ENCODE results near the gene CERS6. TPM values are rescaled to one million over a fixed set of nuclear protein-coding genes. Genes with fewer than 3 reads are reported as not detected.

The CERS6 gene
- total RNA-seq, 1 donor from 2014 or later: 58.6 TPM

DNA sequence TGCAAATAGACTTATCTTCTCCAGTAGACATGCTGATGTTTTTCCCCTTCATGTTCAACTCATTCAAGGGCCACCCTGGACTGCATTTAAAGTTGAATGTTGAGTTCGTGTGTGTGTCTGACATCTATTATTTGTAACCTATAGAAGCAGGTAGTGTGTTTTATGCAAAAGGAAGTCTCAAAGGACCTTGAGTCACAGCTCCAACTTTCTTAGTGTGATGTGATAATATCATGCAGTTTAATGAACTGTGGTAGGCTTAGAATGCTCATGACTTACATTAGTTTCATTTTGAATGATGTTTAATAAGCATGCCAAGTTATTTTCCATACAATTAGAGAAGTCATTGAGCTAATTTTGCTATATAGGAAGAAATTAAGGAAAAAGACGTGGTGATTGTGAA, 67.9 kb downstream of the CERS6 start:
- DNase-seq (ENCODE audit: low spot score): no peak
- intact Hi-C loops (cut with DNase I): no loop called here

DNA sequence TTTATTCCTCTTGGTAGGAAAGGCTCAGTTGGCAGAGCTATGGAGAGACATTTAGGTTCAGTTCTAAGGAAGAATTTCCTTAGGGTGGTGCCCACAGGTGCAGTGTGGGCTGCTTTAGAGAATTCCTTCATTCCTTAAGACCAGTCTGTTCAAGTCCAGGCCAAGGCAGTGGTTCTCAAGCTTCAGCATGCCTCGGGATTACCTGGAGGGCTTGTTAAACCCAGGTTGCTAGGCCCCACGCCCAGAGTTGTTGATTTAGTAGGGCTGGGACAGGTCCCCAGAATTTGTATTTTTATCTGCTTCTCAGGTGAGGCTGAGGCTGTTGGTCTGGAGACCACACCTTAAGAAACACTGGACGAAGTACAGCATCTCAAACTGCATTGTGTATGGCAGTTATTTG, 68.9 kb downstream of the CERS6 start:
- intact Hi-C loops (cut with DNase I): loop anchor here (5.0 kb wide), 1 partner anchor 117 kb away; no protein-coding TSS in a partner anchor
- DNase-seq (ENCODE audit: low spot score): no peak

DNA sequence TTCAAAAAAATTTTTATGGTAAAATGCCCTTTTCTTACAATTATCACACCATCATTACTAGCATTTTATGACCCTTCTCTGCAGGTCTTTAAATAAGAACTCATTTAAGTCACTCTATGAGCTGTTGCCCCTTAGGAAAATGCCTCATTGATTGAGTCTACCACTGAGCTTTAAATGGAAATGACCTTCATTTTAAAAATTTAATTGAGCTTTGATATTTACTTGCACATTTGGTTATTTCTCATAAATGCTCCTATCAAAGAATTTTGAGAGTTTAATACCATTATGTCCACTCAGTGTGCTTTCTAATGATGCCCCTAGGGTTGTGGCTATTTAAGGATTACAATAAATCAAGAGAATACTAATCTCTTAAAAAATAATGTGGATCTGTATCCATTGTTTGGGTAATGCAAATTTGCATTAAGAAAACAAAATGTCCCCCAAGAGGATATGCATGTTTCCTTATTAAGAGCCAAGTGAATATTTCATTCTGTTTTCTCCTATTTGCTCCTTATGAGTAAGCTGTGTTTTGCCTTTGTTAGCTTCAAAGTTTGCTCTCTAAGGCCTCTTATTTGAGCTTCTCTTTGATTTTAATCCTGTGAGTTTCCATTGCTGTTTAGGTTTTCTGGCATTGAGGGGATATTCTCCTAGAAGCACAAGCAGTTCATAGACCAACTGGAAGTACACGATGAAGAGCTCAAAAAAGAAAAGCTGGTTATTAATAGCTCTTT, 69.8 kb downstream of the CERS6 start:
- intact Hi-C loops (cut with DNase I): loop anchor here (5.0 kb wide), 1 partner anchor 116 kb away; no protein-coding TSS in a partner anchor
- DNase-seq (ENCODE audit: low spot score): no peak

DNA sequence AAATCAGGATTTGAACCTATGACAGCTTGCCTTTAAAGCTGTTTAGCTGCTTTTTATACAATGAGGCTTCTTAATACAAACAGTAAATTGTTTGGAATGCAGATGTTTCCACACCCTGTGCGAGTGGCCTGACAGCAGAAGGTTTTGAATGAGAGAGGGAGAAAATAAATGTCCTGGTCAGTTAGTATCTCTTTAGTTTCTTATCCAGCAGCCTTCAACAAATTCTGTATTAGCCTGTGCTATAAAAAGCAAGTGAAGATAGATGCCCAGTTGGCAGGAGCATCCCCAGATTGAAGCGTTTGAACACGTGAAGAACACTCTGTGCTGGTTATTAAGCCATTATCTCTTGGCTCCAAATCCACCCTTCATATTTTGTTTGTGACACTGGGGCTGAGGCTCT, 70.6 kb downstream of the CERS6 start:
- DNase-seq (ENCODE audit: low spot score): no peak
- intact Hi-C loops (cut with DNase I): loop anchor here (5.0 kb wide), 1 partner anchor 116 kb away; no protein-coding TSS in a partner anchor

DNA sequence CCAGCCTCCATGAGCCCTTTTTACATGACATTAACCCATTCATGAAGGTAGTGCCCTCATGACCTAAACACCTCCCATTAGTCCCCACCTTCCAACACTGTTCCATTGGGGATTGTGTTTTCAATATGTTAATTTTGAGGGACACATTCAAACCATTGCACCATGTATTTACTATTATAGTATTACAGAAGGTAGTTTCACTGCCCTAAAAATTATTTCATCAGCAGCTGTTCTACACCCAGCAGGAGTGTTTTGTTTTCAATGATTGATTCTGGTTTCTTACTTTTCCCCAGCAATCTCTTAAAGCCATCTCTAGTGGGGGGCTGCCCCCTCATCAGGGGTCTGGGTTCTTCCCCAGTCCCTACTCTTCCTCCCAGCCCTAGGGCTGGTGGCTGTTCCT, 71.9 kb downstream of the CERS6 start:
- intact Hi-C loops (cut with DNase I): loop anchor here (5.0 kb wide), 1 partner anchor 114 kb away; no protein-coding TSS in a partner anchor
- DNase-seq (ENCODE audit: low spot score): no peak

DNA sequence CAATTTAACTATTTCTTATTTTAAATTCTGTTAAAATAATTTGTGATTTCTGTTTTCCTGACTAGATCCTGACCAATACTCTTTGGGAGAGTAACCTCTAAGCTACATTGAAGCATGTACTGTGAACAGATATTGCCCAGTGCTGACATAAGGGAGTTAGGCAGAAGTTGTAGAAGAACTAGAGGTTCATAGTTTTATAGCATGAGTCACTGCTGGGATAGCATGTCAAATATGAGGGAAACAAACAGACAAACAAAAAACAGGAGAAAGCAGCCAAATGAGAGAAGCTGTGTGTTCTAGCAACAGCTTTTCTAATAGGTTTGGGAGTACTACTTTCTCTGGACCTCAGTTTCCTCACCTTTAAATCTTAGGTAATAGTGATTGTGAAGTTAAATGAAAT, 72.4 kb downstream of the CERS6 start:
- intact Hi-C loops (cut with DNase I): loop anchor here (5.0 kb wide), 1 partner anchor 114 kb away; no protein-coding TSS in a partner anchor
- no peak for DNase-seq (ENCODE audit: low spot score)

DNA sequence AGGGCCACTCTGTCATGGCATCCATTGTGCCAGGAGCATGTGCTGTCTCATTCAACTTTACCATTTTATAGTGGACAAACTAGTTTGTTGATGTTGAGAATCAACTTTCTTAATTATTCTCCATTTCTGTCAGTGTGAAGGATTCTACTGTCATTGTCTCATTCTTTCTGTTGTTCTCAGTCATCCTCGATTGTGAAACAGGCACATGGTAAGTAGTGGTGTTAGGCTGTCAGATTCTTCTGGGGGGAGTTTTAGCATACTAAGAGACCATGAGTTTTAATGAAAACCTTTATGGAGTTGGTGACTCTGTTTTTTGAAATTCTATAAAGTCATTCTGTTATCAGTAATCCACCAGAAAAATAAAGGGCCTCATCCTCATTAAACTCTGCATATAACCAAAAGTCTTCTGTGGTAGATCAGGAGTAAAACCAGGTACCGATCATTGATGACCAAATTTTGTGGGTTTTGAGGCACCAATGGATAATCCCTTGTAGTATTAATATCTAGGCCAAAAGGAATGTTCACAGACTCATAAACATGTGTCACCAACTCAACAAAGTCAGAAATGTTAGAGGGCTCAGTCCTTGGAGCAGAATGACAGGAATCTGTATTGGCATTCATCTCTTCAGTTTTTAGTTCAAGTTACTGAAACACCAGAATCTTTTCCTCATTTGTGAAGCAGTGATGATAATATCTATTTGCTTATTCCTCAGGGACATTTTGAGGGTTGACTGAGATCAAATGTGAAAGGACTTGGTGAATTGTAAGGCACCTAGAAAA, 73.2 kb downstream of the CERS6 start:
- intact Hi-C loops (cut with DNase I): loop anchor here (5.0 kb wide), 1 partner anchor 113 kb away; no protein-coding TSS in a partner anchor
- DNase-seq (ENCODE audit: low spot score): no peak

DNA sequence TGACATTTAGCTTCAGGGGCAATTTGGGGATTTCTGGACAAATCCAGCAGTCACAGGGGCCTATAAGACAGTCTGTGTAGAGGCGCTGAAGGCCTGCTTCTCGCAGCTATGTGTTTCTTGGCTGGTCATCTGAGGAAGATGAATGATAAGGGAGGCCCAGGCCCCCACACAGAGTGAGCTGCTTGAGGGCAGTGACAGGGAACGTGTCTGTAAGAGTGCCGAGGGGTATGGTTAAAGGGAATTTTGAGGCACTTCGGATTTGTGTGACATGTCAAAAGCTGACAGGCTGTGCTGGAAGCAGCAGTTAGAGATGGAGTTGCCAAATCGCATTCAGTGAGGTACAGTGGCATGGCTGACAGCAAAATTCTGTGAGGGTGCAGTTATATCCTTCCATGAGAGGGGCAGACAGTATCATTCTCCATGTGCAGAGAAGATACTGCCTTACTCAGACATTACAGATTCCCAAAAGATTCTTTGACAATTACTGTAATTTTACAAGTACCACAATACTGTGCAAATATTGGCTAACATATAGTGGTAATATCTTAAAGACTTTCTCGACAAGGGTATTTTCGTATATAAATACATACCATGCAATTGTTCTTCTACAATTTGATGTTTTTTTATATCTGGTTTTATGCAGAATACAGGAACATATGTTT, 74.0 kb downstream of the CERS6 start:
- intact Hi-C loops (cut with DNase I): loop anchor here (5.0 kb wide), 1 partner anchor 112 kb away; no protein-coding TSS in a partner anchor

DNA sequence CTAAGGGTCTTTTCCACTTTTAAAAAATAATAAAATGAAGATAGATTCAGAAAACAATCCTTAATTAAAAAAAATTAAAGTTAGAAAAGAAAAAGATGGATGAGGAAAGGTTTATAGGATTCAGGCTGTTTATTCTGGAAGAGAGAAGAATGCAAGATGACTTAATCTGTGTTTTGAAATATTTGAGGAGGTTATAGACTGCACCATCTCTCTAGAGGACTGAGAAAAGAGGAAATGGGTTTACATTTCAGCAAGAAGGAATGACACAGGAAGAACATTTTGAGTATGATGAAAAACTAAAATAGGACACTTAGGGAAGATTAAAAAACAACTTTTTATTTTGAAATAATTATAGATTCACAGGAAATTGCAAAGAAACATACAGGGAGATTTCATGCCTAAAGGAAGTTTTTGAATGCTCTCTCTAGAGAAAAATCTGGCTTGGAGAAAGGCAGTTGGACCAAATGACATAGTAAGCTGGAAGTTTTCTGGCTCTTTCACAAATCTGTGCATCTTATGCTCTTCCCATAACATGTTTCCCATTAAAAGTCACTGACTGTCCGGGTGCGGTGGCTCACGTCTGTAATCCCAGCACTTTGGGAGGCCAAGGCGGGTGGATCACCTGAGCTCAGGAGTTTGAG, 75.0 kb downstream of the CERS6 start:
- DNase-seq (ENCODE audit: low spot score): no peak
- intact Hi-C loops (cut with DNase I): no loop called here

More for the DNA sequence above, 74.0 kb downstream of the CERS6 start:
- DNase-seq (ENCODE audit: low spot score): no peak

DNA sequence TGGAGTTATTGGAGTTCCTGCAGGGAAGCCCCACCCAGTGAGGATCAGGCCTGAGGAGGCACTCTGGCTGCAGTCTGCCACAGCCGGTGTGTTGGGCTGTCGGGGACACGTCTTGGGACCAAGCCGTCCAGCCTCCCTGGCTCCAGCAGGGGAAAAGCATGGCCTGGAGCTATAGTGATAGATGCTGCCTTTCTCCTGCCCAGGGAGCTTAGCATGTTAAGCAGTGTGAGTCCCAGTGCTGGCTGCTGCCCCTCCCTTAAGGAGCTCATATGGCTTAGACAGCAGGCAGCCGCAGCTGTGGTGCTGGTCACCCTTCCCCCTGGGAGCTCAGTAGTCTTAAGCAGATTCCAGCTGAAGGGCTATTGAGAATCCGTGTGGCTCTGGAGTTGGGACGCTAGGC, 78.9 kb downstream of the CERS6 start:
- intact Hi-C loops (cut with DNase I): no loop called here
- no peak for DNase-seq (ENCODE audit: low spot score)

DNA sequence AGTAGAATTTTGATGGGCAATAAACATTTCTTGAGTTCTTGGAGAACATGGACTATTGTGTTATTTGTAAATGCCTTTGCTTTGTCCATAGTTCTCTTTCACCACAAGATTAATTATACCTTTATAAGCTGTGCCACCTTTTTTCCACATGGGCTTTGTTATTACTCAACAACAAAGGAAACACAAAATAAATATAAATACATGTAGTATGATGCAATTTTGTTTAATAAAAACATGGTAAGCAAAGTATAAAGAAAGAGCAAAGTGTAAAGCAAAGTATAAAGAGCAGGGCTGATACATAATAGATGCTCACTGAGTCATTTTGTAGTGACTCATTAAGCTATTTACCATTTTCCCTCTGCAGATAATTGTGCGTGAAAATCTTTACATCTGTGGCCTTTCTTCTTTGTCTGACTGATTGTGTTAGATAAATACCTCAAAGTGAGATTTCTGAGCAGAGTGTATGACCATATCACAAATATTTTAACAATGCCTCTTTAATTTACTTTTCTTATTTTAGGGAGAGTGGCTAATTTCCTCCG, 80.9 kb downstream of the CERS6 start:
- DNase-seq (ENCODE audit: low spot score): no peak
- intact Hi-C loops (cut with DNase I): no loop called here

DNA sequence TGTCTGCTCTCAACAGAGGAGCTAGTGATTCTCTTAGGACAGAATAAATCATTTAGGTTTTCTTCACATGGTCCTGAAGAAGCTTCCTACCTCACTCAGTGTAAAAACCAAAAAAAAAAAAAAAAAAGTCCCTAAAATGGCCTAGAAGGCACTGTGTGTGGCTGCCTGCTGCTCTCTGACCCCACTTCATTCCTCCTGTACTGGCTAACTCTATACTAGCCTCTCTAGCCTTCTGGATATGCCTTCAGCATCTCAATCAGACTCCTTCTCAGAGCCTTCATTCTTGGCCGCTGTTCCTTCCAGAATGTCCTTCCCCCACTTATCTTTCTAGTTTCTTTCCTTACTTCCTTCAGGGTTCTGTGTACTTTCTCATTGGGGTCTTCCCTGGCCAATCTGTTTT, 82.1 kb downstream of the CERS6 start:
- intact Hi-C loops (cut with DNase I): no loop called here
- DNase-seq (ENCODE audit: low spot score): no peak

DNA sequence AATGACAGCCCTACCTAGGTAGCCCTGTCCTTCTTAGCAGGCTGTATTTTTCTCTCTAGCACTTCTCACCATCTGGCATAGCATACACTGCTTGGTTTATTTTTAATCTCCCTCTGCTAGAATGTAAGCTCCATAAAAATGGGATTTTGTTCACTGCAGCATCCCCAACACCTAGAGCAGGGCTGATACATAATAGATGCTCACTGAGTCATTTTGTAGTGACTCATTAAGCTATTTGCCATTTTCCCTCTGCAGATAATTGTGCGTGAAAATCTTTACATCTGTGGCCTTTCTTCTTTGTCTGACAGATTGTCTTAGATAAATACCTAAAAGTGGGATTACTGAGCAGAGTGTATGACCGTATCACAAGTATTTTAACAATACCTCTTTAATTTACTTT, 82.5 kb downstream of the CERS6 start:
- intact Hi-C loops (cut with DNase I): no loop called here
- no peak for DNase-seq (ENCODE audit: low spot score)

DNA sequence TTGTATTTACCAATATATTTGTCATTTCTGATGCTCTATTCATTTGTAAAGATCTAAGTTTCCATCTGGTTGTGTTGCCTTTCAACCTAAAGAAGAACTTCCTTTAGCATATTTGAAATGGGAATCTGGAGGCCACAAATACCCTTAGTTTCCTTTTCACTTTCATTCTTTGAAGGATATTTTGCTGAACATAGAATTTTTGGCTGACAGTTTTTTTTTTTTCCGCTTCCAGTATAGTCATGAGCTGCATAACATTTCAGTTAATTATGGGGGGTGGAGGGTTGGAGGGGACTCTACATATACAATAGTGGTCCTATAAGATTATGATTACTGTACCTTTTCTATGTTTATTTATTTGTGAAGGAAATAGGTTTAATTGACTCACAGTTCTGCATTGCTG, 83.9 kb downstream of the CERS6 start:
- intact Hi-C loops (cut with DNase I): no loop called here
- no peak for DNase-seq (ENCODE audit: low spot score)

DNA sequence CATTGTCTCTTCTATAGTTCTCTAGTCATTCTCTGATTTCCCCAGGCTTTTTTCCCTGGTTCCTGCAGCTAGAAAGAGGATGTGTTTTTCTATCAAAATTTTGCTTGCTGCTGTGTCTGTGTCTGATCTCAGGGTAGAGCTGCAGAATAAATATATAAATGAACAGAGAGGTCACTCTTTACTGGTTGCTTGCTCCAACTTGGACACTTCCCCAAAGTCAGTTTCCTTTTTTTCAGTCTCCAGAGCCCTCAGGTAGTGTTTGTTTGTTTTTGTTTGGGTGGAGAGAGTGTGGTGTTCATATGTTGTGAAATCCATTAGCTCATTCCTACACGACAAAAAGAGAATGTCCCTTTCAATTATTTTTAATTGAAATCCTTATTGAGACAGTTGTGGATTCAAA, 85.8 kb downstream of the CERS6 start:
- intact Hi-C loops (cut with DNase I): no loop called here
- DNase-seq (ENCODE audit: low spot score): no peak

DNA sequence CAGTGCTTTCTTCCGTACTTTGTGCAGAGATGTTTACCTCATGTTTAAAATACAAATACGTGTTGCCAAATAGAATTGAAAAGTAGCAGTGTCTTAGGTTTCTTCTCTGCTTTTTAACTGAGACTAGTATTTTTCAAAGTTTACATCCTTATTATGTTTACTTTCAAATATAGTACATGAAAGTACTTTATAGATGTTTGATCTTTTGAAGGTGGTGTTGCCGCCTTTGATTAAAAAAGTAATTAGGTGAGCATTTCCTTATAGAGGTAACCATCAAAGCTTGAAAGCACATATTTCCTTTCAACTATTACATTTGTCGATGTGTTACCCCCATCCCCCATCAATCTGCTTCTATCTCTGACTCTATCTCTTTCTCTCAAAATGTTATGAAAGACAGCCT, 87.0 kb downstream of the CERS6 start:
- DNase-seq (ENCODE audit: low spot score): no peak
- intact Hi-C loops (cut with DNase I): no loop called here

DNA sequence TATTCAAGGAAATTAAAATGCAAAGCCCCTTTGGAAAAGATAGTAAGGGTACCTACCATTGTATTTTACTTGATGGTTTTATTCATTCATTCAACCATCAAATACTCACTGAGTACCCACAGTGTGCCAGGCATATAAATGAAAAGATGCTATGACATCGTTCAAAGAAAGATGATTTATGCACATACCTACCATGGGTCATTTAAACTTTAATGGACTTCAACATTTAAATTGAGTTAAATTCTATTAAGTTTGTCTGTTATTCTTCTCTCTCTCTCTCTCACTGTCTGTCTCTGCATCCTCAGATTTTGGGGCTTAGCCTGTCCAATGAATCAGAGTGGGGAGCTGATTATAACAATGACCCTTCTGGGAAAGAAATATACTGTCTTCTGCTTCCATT, 87.9 kb downstream of the CERS6 start:
- intact Hi-C loops (cut with DNase I): no loop called here
- DNase-seq (ENCODE audit: low spot score): no peak

DNA sequence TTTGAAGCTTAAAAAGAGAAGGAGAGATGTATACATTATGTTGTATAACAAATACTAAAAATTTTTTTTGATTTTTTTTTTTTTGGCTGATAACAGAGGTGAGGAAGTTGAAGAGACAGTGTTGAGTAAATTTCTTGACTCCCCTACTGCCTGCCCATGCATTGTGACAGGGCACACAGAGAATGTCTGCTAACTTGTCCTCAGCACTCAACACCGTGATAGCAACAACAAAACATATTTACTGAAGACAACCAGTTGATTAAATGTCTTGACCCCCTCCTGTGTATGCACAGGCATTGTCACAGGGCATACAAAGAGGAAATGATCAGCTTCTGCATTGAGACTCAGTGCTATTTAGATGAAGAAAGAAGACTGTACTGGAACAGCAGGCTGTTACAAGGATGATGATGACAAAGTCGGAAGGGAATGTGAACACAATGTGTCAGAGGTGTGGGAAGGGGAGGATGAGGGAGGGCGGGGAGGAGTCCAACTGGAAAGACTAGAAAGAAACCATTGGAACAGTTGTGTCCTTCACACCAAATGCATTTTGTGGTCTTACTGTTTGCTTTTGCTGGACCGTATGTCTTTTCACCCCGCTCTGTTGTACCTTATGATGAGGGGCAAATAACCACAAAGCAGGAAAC, 89.5 kb downstream of the CERS6 start:
- no peak for DNase-seq (ENCODE audit: low spot score)
- intact Hi-C loops (cut with DNase I): loop anchor here (5.0 kb wide), 1 partner anchor 88 kb away; the partner anchor contains the start of gene CERS6

DNA sequence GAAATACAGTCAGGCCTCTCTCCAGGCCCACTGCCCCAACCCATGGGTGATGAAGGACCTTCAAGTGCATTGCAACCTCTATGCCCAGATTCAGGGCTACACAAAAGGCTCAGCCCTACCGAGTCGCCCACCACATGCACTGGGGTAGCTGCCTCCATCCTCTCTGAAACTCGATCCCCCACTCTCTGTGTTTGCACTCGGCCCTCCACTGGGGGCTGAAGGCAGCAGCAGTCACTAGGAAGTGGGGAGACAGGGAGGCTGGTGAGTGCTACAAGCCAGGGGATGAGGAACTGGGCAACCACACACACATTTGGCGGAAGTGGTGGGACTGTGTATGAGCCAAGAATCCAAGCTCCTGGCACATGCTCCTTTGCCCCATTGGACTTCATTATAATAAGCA, 94.6 kb downstream of the CERS6 start:
- intact Hi-C loops (cut with DNase I): no loop called here
- DNase-seq (ENCODE audit: low spot score): no peak

All from cardiac septum (tissue), 1 donor.